ENCODE results near the gene DDX5.

Gene DDX5

GRCh38 chr17:64448665-64449512, 57.2 kb downstream of the DDX5 start, which contains the start of gene MILR1:
Gene MILR1, plus strand, starts transcription at chr17:64449115. Its CDS starts 54 bp downstream, at chr17:64449169.
- DNase-seq (ENCODE audit: low read depth in 2 of 2), result no peak
